ENCODE measurements around the gene RBM47.

RBM47 gene

GRCh38 chr4:40661803-40662202, 32.1 kb upstream of the RBM47 start:
- H3K27me3 ChIP-seq (ENCODE audit: control insufficient read depth in 3 of 3, insufficient read depth in 3 of 3, low read depth in 1 of 3, low read length in 3 of 3): no peaks in the 10 kb centered on the region
- no peak overlapping the region for H3K4me2 ChIP-seq (ENCODE audit: insufficient read depth, low read length, poor library complexity, severe bottlenecking)
- H3K9me3 ChIP-seq (replicated peaks in 1 of 2; ENCODE audit: control insufficient read depth in 2 of 2, insufficient read depth in 1 of 2, low read depth in 1 of 2, low read length in 2 of 2): no peaks in the 10 kb centered on the region
- H2BK120ac ChIP-seq (ENCODE audit: low read depth, low read length): no peak overlapping the region
- no peak for DNase-seq (ENCODE audit: low spot score)
- WGBS, 2 donors (ENCODE audit: extremely low coverage in 2 of 2, insufficient read length in 2 of 2, insufficient replicate concordance in 1 of 2): no CpG with 5 or more reads among the region's 4 CpGs
- H3K36me3 ChIP-seq (replicated peaks in 1 of 2; ENCODE audit: control insufficient read depth in 2 of 2, insufficient read depth in 2 of 2, low read length in 2 of 2): no peaks in the 10 kb centered on the region
- H3K18ac ChIP-seq (ENCODE audit: low read length): no peak overlapping the region
- no peak overlapping the region for H3K27ac ChIP-seq (replicated peaks; ENCODE audit: low read length)
- H4K8ac ChIP-seq (ENCODE audit: low read depth, low read length): no peak overlapping the region
- H2BK12ac ChIP-seq (ENCODE audit: low read length): no peak overlapping the region
- H2BK5ac ChIP-seq (ENCODE audit: low read length): no peak overlapping the region
- no peak overlapping the region for H2AK5ac ChIP-seq (ENCODE audit: low read depth, low read length)
- H3K9ac ChIP-seq (ENCODE audit: low read depth, low read length, poor library complexity): no peak overlapping the region
- H2BK15ac ChIP-seq (ENCODE audit: low read length): no peak overlapping the region
- no peak overlapping the region for H4K91ac ChIP-seq (ENCODE audit: low read depth, low read length, poor library complexity)
- H3K23ac ChIP-seq (ENCODE audit: low read depth, low read length, poor library complexity): no peak overlapping the region
- H3K79me1 ChIP-seq (ENCODE audit: low read depth, low read length): no peaks in the 10 kb centered on the region
- no peak overlapping the region for H3K4ac ChIP-seq (ENCODE audit: low read length)
- H2AFZ ChIP-seq (ENCODE audit: low read length): no peak overlapping the region
- H3K4me3 ChIP-seq (ENCODE audit: low read length in 2 of 2): no peak overlapping the region
- peaks cover 0 to 4% of the 10 kb centered on the region in 2 donors for H3K4me1 ChIP-seq (ENCODE audit: control insufficient read depth in 2 of 2, insufficient read depth in 1 of 2, low read depth in 1 of 2, low read length in 2 of 2)
- no peak overlapping the region for H3K14ac ChIP-seq (ENCODE audit: low read length)

- no peaks in the 10 kb centered on the region for H3K27me3 ChIP-seq (ENCODE audit: control insufficient read depth in 3 of 3, insufficient read depth in 3 of 3, low read depth in 1 of 3, low read length in 3 of 3)
- no peak overlapping the region for H2BK12ac ChIP-seq (ENCODE audit: low read length)
- no peak overlapping the region for H3K4me3 ChIP-seq (ENCODE audit: low read length in 2 of 2)
- peak overlapping the region; percentile 3 for H3K4ac ChIP-seq (ENCODE audit: low read length)
- no peaks in the 10 kb centered on the region for H3K9me3 ChIP-seq (replicated peaks in 1 of 2; ENCODE audit: control insufficient read depth in 2 of 2, insufficient read depth in 1 of 2, low read depth in 1 of 2, low read length in 2 of 2)
- H3K36me3 ChIP-seq (replicated peaks in 1 of 2; ENCODE audit: control insufficient read depth in 2 of 2, insufficient read depth in 2 of 2, low read length in 2 of 2): no peaks in the 10 kb centered on the region
- no peak overlapping the region for H2AK5ac ChIP-seq (ENCODE audit: low read depth, low read length)
- no peak for DNase-seq (ENCODE audit: low spot score)
- no peak overlapping the region for H3K4me2 ChIP-seq (ENCODE audit: insufficient read depth, low read length, poor library complexity, severe bottlenecking)
- peaks cover 0 to 4% of the 10 kb centered on the region in 2 donors for H3K4me1 ChIP-seq (ENCODE audit: control insufficient read depth in 2 of 2, insufficient read depth in 1 of 2, low read depth in 1 of 2, low read length in 2 of 2)
- no peak overlapping the region for H3K27ac ChIP-seq (replicated peaks; ENCODE audit: low read length)
- no peak overlapping the region for H4K8ac ChIP-seq (ENCODE audit: low read depth, low read length)
- peak overlapping the region; percentile 35 for H3K18ac ChIP-seq (ENCODE audit: low read length)
- no peak overlapping the region for H3K23ac ChIP-seq (ENCODE audit: low read depth, low read length, poor library complexity)
- no peak overlapping the region for H2BK120ac ChIP-seq (ENCODE audit: low read depth, low read length)
- no peaks in the 10 kb centered on the region for H3K79me1 ChIP-seq (ENCODE audit: low read depth, low read length)
- no peak overlapping the region for H2BK5ac ChIP-seq (ENCODE audit: low read length)
- H3K9ac ChIP-seq (ENCODE audit: low read depth, low read length, poor library complexity): no peak overlapping the region
- no peak overlapping the region for H4K91ac ChIP-seq (ENCODE audit: low read depth, low read length, poor library complexity)
- H3K14ac ChIP-seq (ENCODE audit: low read length): no peak overlapping the region
- H2AFZ ChIP-seq (ENCODE audit: low read length): no peak overlapping the region
- no CpG with 5 or more reads among the region's 9 CpGs for WGBS, 2 donors (ENCODE audit: extremely low coverage in 2 of 2, insufficient read length in 2 of 2, insufficient replicate concordance in 1 of 2)
- H2BK15ac ChIP-seq (ENCODE audit: low read length): peak overlapping the region; percentile 12
Observed at GRCh38 chr4:40656201-40656863, 26.7 kb upstream of the RBM47 start.

- Histone ChIP-seq H3K9ac (ENCODE audit: low read depth, low read length, poor library complexity) (no peak overlapping the region), H2BK15ac (ENCODE audit: low read length) (no peak overlapping the region), H3K14ac (ENCODE audit: low read length) (no peak overlapping the region), H2AK5ac (ENCODE audit: low read depth, low read length) (no peak overlapping the region), H3K27ac (replicated peaks; ENCODE audit: low read length) (no peak overlapping the region), H3K23ac (ENCODE audit: low read depth, low read length, poor library complexity) (no peak overlapping the region), H3K4me2 (ENCODE audit: insufficient read depth, low read length, poor library complexity, severe bottlenecking) (no peak overlapping the region), H3K79me1 (ENCODE audit: low read depth, low read length) (no peaks in the 10 kb centered on the region), H3K4ac (ENCODE audit: low read length) (no peak overlapping the region), H3K27me3 (ENCODE audit: control insufficient read depth in 3 of 3, insufficient read depth in 3 of 3, low read depth in 1 of 3, low read length in 3 of 3) (no peaks in the 10 kb centered on the region), H2BK12ac (ENCODE audit: low read length) (no peak overlapping the region), H3K9me3 (replicated peaks in 1 of 2; ENCODE audit: control insufficient read depth in 2 of 2, insufficient read depth in 1 of 2, low read depth in 1 of 2, low read length in 2 of 2) (no peaks in the 10 kb centered on the region), H3K4me1 (ENCODE audit: control insufficient read depth in 2 of 2, insufficient read depth in 1 of 2, low read depth in 1 of 2, low read length in 2 of 2) (peaks cover 0 to 4% of the 10 kb centered on the region in 2 donors), H3K4me3 (ENCODE audit: low read length in 2 of 2) (no peak overlapping the region), H2BK5ac (ENCODE audit: low read length) (no peak overlapping the region), H2BK120ac (ENCODE audit: low read depth, low read length) (no peak overlapping the region), H4K8ac (ENCODE audit: low read depth, low read length) (no peak overlapping the region), H3K36me3 (replicated peaks in 1 of 2; ENCODE audit: control insufficient read depth in 2 of 2, insufficient read depth in 2 of 2, low read length in 2 of 2) (no peaks in the 10 kb centered on the region), H2AFZ (ENCODE audit: low read length) (no peak overlapping the region), H4K91ac (ENCODE audit: low read depth, low read length, poor library complexity) (no peak overlapping the region), H3K18ac (ENCODE audit: low read length) (no peak overlapping the region)
- no peak for DNase-seq (ENCODE audit: low spot score)
- no CpG with 5 or more reads among the region's 2 CpGs for WGBS, 2 donors (ENCODE audit: extremely low coverage in 2 of 2, insufficient read length in 2 of 2, insufficient replicate concordance in 1 of 2)
Observed at GRCh38 chr4:40651280-40651679, 21.6 kb upstream of the RBM47 start.

DNA sequence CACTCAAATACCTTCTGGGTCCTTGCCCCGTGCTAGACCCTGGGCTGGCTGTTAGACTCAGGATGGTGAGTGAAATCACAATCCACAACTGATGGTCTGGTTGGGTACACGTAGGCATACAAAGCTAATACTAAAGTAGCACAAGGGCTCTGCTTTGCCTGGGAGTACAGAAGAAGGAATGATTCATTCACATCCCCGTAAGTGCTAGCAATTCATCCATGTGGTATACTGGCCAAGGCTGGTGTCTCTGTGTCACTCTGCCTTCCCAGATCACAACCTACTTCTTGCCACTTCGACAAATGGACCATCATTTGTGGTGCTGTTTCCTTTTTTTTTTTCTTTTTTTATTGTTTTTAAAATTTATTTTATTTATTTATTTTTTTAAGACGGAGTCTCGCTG, 19.7 kb upstream of the RBM47 start:
- Histone ChIP-seq H2AK5ac (ENCODE audit: low read depth, low read length) (no peak overlapping the region), H3K18ac (ENCODE audit: low read length) (no peak overlapping the region), H4K91ac (ENCODE audit: low read depth, low read length, poor library complexity) (no peak overlapping the region), H3K23ac (ENCODE audit: low read depth, low read length, poor library complexity) (no peak overlapping the region), H3K4ac (ENCODE audit: low read length) (no peak overlapping the region), H2AFZ (ENCODE audit: low read length) (no peak overlapping the region), H2BK12ac (ENCODE audit: low read length) (no peak overlapping the region), H3K4me2 (ENCODE audit: insufficient read depth, low read length, poor library complexity, severe bottlenecking) (no peak overlapping the region), H3K27ac (replicated peaks; ENCODE audit: low read length) (no peak overlapping the region), H3K14ac (ENCODE audit: low read length) (no peak overlapping the region), H3K27me3 (ENCODE audit: control insufficient read depth in 3 of 3, insufficient read depth in 3 of 3, low read depth in 1 of 3, low read length in 3 of 3) (no peaks in the 10 kb centered on the region), H3K9me3 (replicated peaks in 1 of 2; ENCODE audit: control insufficient read depth in 2 of 2, insufficient read depth in 1 of 2, low read depth in 1 of 2, low read length in 2 of 2) (no peaks in the 10 kb centered on the region), H3K36me3 (replicated peaks in 1 of 2; ENCODE audit: control insufficient read depth in 2 of 2, insufficient read depth in 2 of 2, low read length in 2 of 2) (no peaks in the 10 kb centered on the region), H3K79me1 (ENCODE audit: low read depth, low read length) (no peaks in the 10 kb centered on the region), H2BK15ac (ENCODE audit: low read length) (no peak overlapping the region), H3K9ac (ENCODE audit: low read depth, low read length, poor library complexity) (no peak overlapping the region), H4K8ac (ENCODE audit: low read depth, low read length) (no peak overlapping the region), H2BK5ac (ENCODE audit: low read length) (no peak overlapping the region), H3K4me1 (ENCODE audit: control insufficient read depth in 2 of 2, insufficient read depth in 1 of 2, low read depth in 1 of 2, low read length in 2 of 2) (peaks cover 0 to 4% of the 10 kb centered on the region in 2 donors), H2BK120ac (ENCODE audit: low read depth, low read length) (no peak overlapping the region), H3K4me3 (ENCODE audit: low read length in 2 of 2) (peak overlapping the region in 1 of 2 donors; percentile 4)
- no CpG with 5 or more reads among the region's 6 CpGs for WGBS, 2 donors (ENCODE audit: extremely low coverage in 2 of 2, insufficient read length in 2 of 2, insufficient replicate concordance in 1 of 2)
- no peak for DNase-seq (ENCODE audit: low spot score)

Measured in neuronal stem cell (in vitro differentiated cells).